ENCODE measurements around the gene ZFYVE27.

GRCh38 chr10:97744405-97745035 is 7.6 kb downstream of the ZFYVE27 start:
- TF ChIP-seq CTCF (IDR thresholded peaks at IDR 0.05) (no peak), POLR2A (IDR thresholded peaks at IDR 0.05) (no peak), EP300 (IDR thresholded peaks at IDR 0.05) (no peak)
